NCI-H2196 (cell line): ENCODE measurements around the gene MOSMO.
"Not testable (repeated sequence)": the region's sequence is repeated elsewhere in the genome, so short reads cannot be mapped to it uniquely, and the experiment has no call there.

Experiments used
- DNase-seq: peaks from one replicate; lab custom pipeline; 2025; ENCODE audit not compliant: unreplicated experiment; lab: John Stamatoyannopoulos, UW

The MOSMO gene

GRCh38 chr16:22002047-22002446, 5.9 kb upstream of the MOSMO start:
- not testable (repeated sequence) for DNase-seq

- no peak for DNase-seq
Observed at GRCh38 chr16:22003195-22003594, 4.7 kb upstream of the MOSMO start.

GRCh38 chr16:22004341-22004740, 3.6 kb upstream of the MOSMO start:
- DNase-seq: no peak

- DNase-seq: no peak
Observed at GRCh38 chr16:22005746-22006145, 2.2 kb upstream of the MOSMO start.

GRCh38 chr16:22006636-22007035, 1.3 kb upstream of the MOSMO start:
- no peak for DNase-seq

- DNase-seq: no peak
Observed at GRCh38 chr16:22007159-22007508, 777 bp upstream of the MOSMO start.

GRCh38 chr16:22008215-22009059, 526 bp downstream of the MOSMO start:
- no peak for DNase-seq

GRCh38 chr16:22010902-22011301, 3.0 kb downstream of the MOSMO start:
- no peak for DNase-seq

- no peak for DNase-seq
Observed at GRCh38 chr16:22012241-22012640, 4.3 kb downstream of the MOSMO start.

GRCh38 chr16:22013486-22013885, 5.6 kb downstream of the MOSMO start:
- no peak for DNase-seq

GRCh38 chr16:22014271-22014873, 6.5 kb downstream of the MOSMO start:
- no peak for DNase-seq

GRCh38 chr16:22016927-22017326, 9.0 kb downstream of the MOSMO start:
- no peak for DNase-seq

- DNase-seq: no peak
Observed at GRCh38 chr16:22018559-22018958, 10.6 kb downstream of the MOSMO start.

- DNase-seq: no peak
Observed at GRCh38 chr16:22022151-22022550, 14.2 kb downstream of the MOSMO start.

- DNase-seq: no peak
Observed at GRCh38 chr16:22023505-22023904, 15.6 kb downstream of the MOSMO start.

GRCh38 chr16:22024785-22025184, 16.9 kb downstream of the MOSMO start:
- DNase-seq: not testable (repeated sequence)

- DNase-seq: no peak
Observed at GRCh38 chr16:22027633-22028032, 19.7 kb downstream of the MOSMO start.

- DNase-seq: no peak
Observed at GRCh38 chr16:22029632-22030031, 21.7 kb downstream of the MOSMO start.

GRCh38 chr16:22030087-22030812, 22.3 kb downstream of the MOSMO start:
- no peak for DNase-seq

- DNase-seq: no peak
Observed at GRCh38 chr16:22031483-22032083, 23.7 kb downstream of the MOSMO start.

GRCh38 chr16:22034503-22034902, 26.6 kb downstream of the MOSMO start:
- no peak for DNase-seq

GRCh38 chr16:22035153-22035552, 27.2 kb downstream of the MOSMO start:
- DNase-seq: no peak
